Measurements from ENCODE around the gene USP26. TPM values are rescaled to one million over a fixed set of nuclear protein-coding genes. Genes with fewer than 3 reads are reported as not detected.

USP26 gene
- total and polyA plus RNA-seq, 2 experiments from 2014 or later, result not detected

DNA sequence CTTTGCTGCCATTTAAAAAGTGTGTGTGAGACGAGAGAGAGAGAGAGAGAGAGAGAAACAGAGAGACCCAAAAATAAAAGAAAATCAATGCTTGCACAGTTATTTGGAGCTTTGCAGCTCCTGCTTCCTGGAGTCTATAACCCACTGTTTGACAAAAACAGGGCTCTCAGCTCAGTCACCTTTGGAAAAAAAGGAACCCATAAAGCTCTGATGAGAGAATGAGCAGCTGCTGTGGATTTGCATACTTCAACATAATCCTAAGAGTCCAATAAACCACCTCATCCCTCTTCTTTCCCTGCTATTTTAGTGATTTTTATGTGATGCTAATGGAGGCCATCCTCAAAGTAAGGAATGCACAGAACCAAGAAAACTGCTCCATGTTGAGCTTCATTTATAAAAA is 50.3 kb downstream of the USP26 start:
- Histone ChIP-seq H3K4me1 (ENCODE audit: insufficient read depth) (no peaks in the 10 kb centered on the region), H3K27me3 (ENCODE audit: insufficient read depth) (no peaks in the 10 kb centered on the region), H3K4me2 (no peak overlapping the region), H4K20me1 (replicated peaks; ENCODE audit: insufficient read depth) (no peaks in the 10 kb centered on the region), H3K79me2 (replicated peaks; ENCODE audit: insufficient read depth) (no peaks in the 10 kb centered on the region), H2AFZ (no peak overlapping the region), H3F3A (replicated peaks; ENCODE audit: low read depth) (no peaks in the 10 kb centered on the region), H3K36me3 (ENCODE audit: insufficient read depth) (no peaks in the 10 kb centered on the region), H3K27ac (ENCODE audit: low read depth) (no peak overlapping the region), H3K4me3 (no peak overlapping the region), H3K9me2 (ENCODE audit: insufficient read depth) (no peaks in the 10 kb centered on the region)
- Mint-ChIP-seq H3K9me3 (no peaks in the 10 kb centered on the region; the same call in 2 of the 3 replicates), H3K27ac (no peak overlapping the region), H3K4me3 (no peak overlapping the region), H3K27me3 (ENCODE audit: insufficient read depth, low read depth, poor library complexity) (no peaks in the 10 kb centered on the region), H3K36me3 (ENCODE audit: low read depth) (no peaks in the 10 kb centered on the region), H3K4me1 (no peaks in the 10 kb centered on the region)
- ATAC-seq, result no peak
- DNase-seq (ENCODE audit: low spot score), result no peak
- TF ChIP-seq, protein P1, sequence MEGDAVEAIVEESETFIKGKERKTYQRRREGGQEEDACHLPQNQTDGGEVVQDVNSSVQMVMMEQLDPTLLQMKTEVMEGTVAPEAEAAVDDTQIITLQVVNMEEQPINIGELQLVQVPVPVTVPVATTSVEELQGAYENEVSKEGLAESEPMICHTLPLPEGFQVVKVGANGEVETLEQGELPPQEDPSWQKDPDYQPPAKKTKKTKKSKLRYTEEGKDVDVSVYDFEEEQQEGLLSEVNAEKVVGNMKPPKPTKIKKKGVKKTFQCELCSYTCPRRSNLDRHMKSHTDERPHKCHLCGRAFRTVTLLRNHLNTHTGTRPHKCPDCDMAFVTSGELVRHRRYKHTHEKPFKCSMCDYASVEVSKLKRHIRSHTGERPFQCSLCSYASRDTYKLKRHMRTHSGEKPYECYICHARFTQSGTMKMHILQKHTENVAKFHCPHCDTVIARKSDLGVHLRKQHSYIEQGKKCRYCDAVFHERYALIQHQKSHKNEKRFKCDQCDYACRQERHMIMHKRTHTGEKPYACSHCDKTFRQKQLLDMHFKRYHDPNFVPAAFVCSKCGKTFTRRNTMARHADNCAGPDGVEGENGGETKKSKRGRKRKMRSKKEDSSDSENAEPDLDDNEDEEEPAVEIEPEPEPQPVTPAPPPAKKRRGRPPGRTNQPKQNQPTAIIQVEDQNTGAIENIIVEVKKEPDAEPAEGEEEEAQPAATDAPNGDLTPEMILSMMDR (conservative IDR thresholded peaks at IDR 0.05; ENCODE audit: low read depth in 2 of 2), result no peak
- TF ChIP-seq CREB1 (CRISPR knock-in tag; IDR thresholded peaks at IDR 0.05; ENCODE audit: low read depth) (no peak), ZNF331 (CRISPR knock-in tag; IDR thresholded peaks at IDR 0.05; ENCODE audit: low read depth) (no peak), POLR2AphosphoS5 (IDR thresholded peaks at IDR 0.05; ENCODE audit: low read depth) (no peak), EZH2 (IDR thresholded peaks at IDR 0.05; ENCODE audit: low read depth, unreplicated experiment) (no peak), NANOG (IDR thresholded peaks at IDR 0.05; ENCODE audit: borderline replicate concordance) (no peak), ZNF114 (CRISPR knock-in tag; IDR thresholded peaks at IDR 0.05) (no peak), EZH2phosphoT487 (IDR thresholded peaks at IDR 0.05; ENCODE audit: unreplicated experiment) (no peak), STAT1 (IDR thresholded peaks at IDR 0.05; ENCODE audit: unreplicated experiment) (no peak), JUNB (IDR thresholded peaks at IDR 0.05; ENCODE audit: unreplicated experiment) (no peak)
- TF ChIP-seq, protein P2, sequence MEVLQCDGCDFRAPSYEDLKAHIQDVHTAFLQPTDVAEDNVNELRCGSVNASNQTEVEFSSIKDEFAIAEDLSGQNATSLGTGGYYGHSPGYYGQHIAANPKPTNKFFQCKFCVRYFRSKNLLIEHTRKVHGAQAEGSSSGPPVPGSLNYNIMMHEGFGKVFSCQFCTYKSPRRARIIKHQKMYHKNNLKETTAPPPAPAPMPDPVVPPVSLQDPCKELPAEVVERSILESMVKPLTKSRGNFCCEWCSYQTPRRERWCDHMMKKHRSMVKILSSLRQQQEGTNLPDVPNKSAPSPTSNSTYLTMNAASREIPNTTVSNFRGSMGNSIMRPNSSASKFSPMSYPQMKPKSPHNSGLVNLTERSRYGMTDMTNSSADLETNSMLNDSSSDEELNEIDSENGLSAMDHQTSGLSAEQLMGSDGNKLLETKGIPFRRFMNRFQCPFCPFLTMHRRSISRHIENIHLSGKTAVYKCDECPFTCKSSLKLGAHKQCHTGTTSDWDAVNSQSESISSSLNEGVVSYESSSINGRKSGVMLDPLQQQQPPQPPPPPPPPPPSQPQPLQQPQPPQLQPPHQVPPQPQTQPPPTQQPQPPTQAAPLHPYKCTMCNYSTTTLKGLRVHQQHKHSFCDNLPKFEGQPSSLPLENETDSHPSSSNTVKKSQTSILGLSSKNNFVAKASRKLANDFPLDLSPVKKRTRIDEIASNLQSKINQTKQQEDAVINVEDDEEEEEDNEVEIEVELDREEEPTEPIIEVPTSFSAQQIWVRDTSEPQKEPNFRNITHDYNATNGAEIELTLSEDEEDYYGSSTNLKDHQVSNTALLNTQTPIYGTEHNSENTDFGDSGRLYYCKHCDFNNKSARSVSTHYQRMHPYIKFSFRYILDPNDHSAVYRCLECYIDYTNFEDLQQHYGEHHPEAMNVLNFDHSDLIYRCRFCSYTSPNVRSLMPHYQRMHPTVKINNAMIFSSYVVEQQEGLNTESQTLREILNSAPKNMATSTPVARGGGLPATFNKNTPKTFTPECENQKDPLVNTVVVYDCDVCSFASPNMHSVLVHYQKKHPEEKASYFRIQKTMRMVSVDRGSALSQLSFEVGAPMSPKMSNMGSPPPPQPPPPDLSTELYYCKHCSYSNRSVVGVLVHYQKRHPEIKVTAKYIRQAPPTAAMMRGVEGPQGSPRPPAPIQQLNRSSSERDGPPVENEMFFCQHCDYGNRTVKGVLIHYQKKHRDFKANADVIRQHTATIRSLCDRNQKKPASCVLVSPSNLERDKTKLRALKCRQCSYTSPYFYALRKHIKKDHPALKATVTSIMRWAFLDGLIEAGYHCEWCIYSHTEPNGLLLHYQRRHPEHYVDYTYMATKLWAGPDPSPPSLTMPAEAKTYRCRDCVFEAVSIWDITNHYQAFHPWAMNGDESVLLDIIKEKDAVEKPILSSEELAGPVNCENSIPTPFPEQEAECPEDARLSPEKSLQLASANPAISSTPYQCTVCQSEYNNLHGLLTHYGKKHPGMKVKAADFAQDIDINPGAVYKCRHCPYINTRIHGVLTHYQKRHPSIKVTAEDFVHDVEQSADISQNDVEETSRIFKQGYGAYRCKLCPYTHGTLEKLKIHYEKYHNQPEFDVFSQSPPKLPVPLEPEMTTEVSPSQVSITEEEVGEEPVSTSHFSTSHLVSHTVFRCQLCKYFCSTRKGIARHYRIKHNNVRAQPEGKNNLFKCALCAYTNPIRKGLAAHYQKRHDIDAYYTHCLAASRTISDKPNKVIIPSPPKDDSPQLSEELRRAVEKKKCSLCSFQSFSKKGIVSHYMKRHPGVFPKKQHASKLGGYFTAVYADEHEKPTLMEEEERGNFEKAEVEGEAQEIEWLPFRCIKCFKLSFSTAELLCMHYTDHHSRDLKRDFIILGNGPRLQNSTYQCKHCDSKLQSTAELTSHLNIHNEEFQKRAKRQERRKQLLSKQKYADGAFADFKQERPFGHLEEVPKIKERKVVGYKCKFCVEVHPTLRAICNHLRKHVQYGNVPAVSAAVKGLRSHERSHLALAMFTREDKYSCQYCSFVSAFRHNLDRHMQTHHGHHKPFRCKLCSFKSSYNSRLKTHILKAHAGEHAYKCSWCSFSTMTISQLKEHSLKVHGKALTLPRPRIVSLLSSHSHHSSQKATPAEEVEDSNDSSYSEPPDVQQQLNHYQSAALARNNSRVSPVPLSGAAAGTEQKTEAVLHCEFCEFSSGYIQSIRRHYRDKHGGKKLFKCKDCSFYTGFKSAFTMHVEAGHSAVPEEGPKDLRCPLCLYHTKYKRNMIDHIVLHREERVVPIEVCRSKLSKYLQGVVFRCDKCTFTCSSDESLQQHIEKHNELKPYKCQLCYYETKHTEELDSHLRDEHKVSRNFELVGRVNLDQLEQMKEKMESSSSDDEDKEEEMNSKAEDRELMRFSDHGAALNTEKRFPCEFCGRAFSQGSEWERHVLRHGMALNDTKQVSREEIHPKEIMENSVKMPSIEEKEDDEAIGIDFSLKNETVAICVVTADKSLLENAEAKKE (CRISPR knock-in tag; IDR thresholded peaks at IDR 0.05), result no peak
- TF ChIP-seq, protein P3, sequence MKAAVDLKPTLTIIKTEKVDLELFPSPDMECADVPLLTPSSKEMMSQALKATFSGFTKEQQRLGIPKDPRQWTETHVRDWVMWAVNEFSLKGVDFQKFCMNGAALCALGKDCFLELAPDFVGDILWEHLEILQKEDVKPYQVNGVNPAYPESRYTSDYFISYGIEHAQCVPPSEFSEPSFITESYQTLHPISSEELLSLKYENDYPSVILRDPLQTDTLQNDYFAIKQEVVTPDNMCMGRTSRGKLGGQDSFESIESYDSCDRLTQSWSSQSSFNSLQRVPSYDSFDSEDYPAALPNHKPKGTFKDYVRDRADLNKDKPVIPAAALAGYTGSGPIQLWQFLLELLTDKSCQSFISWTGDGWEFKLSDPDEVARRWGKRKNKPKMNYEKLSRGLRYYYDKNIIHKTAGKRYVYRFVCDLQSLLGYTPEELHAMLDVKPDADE (IDR thresholded peaks at IDR 0.05), result no peak
- TF ChIP-seq, protein P4, sequence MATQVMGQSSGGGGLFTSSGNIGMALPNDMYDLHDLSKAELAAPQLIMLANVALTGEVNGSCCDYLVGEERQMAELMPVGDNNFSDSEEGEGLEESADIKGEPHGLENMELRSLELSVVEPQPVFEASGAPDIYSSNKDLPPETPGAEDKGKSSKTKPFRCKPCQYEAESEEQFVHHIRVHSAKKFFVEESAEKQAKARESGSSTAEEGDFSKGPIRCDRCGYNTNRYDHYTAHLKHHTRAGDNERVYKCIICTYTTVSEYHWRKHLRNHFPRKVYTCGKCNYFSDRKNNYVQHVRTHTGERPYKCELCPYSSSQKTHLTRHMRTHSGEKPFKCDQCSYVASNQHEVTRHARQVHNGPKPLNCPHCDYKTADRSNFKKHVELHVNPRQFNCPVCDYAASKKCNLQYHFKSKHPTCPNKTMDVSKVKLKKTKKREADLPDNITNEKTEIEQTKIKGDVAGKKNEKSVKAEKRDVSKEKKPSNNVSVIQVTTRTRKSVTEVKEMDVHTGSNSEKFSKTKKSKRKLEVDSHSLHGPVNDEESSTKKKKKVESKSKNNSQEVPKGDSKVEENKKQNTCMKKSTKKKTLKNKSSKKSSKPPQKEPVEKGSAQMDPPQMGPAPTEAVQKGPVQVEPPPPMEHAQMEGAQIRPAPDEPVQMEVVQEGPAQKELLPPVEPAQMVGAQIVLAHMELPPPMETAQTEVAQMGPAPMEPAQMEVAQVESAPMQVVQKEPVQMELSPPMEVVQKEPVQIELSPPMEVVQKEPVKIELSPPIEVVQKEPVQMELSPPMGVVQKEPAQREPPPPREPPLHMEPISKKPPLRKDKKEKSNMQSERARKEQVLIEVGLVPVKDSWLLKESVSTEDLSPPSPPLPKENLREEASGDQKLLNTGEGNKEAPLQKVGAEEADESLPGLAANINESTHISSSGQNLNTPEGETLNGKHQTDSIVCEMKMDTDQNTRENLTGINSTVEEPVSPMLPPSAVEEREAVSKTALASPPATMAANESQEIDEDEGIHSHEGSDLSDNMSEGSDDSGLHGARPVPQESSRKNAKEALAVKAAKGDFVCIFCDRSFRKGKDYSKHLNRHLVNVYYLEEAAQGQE (IDR thresholded peaks at IDR 0.05; ENCODE audit: unreplicated experiment), result no peak

Measured in GM23338 (cell line).